ENCODE data around the gene HSPA8. TPM values are rescaled to one million over a fixed set of nuclear protein-coding genes. Genes with fewer than 3 reads are reported as not detected.

Gene HSPA8
- total and polyA plus RNA-seq, 10 of the 15 experiments (the other 5 are each of a cell fraction or from before 2014, with no cell fraction given): 1,190 to 3,205 (median 2,045) TPM

GRCh38 chr11:123047266-123047946 is 14.5 kb downstream of the HSPA8 start:
- Histone ChIP-seq H2AFZ (ENCODE audit: control insufficient read depth, low read depth, low read length) (no peak overlapping the region), H3K36me3 (ENCODE audit: control insufficient read depth in 2 of 2, insufficient read depth in 2 of 2, low read length in 1 of 2) (no peaks in the 10 kb centered on the region), H3K27ac (ENCODE audit: control insufficient read depth, insufficient read depth) (no peak overlapping the region), H3K9me3 (replicated peaks; ENCODE audit: control insufficient read depth, insufficient read depth, low read length) (no peaks in the 10 kb centered on the region), H3K9ac (ENCODE audit: control insufficient read depth, insufficient read depth, low read length) (no peak overlapping the region), H3K27me3 (replicated peaks in 1 of 2; ENCODE audit: control insufficient read depth in 2 of 2, insufficient read depth in 2 of 2, low read length in 1 of 2) (no peaks in the 10 kb centered on the region), H3K79me2 (ENCODE audit: control insufficient read depth, insufficient read depth, low read length) (no peaks in the 10 kb centered on the region), H4K20me1 (ENCODE audit: control insufficient read depth, insufficient read depth) (no peaks in the 10 kb centered on the region), H3K4me1 (ENCODE audit: control insufficient read depth, insufficient read depth, low read length) (no peaks in the 10 kb centered on the region), H3K4me2 (ENCODE audit: control insufficient read depth, insufficient read depth) (no peak overlapping the region), H3K4me3 (no peak overlapping the region)
- DNase-seq (ENCODE audit: low read depth, low spot score) (no peak), ATAC-seq (no peak), FAIRE-seq (no peak)
- SMC1A ChIA-PET (ENCODE audit: uncharacterized antibody, unreplicated experiment): interaction anchor here (0.8 to 2.3 kb wide), 8 partner anchors 10 to 361 kb away, joined by 3 to 12 read pairs (median 4); no protein-coding TSS in a partner anchor
- CTCF ChIA-PET: interaction anchor here (1.1 to 3.7 kb wide), 7 partner anchors 8 to 193 kb away, joined by 3 to 14 read pairs (median 5); no protein-coding TSS in a partner anchor
- no peak for TF ChIP-seq CBFB (IDR thresholded peaks at IDR 0.05; ENCODE audit: low read depth)
- TF ChIP-seq CREB1 (IDR thresholded peaks at IDR 0.05; ENCODE audit: low read depth): no peak
- TF ChIP-seq, protein P1, sequence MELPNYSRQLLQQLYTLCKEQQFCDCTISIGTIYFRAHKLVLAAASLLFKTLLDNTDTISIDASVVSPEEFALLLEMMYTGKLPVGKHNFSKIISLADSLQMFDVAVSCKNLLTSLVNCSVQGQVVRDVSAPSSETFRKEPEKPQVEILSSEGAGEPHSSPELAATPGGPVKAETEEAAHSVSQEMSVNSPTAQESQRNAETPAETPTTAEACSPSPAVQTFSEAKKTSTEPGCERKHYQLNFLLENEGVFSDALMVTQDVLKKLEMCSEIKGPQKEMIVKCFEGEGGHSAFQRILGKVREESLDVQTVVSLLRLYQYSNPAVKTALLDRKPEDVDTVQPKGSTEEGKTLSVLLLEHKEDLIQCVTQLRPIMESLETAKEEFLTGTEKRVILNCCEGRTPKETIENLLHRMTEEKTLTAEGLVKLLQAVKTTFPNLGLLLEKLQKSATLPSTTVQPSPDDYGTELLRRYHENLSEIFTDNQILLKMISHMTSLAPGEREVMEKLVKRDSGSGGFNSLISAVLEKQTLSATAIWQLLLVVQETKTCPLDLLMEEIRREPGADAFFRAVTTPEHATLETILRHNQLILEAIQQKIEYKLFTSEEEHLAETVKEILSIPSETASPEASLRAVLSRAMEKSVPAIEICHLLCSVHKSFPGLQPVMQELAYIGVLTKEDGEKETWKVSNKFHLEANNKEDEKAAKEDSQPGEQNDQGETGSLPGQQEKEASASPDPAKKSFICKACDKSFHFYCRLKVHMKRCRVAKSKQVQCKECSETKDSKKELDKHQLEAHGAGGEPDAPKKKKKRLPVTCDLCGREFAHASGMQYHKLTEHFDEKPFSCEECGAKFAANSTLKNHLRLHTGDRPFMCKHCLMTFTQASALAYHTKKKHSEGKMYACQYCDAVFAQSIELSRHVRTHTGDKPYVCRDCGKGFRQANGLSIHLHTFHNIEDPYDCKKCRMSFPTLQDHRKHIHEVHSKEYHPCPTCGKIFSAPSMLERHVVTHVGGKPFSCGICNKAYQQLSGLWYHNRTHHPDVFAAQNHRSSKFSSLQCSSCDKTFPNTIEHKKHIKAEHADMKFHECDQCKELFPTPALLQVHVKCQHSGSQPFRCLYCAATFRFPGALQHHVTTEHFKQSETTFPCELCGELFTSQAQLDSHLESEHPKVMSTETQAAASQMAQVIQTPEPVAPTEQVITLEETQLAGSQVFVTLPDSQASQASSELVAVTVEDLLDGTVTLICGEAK (IDR thresholded peaks at IDR 0.05; ENCODE audit: borderline replicate concordance): no peak
- TF ChIP-seq MYB (IDR thresholded peaks at IDR 0.05; ENCODE audit: borderline replicate concordance, low read depth, low read length): no peak
- TF ChIP-seq TCF12 (IDR thresholded peaks at IDR 0.05; ENCODE audit: low read depth, low read length): no peak
- TF ChIP-seq CREM (IDR thresholded peaks at IDR 0.05; ENCODE audit: low read depth): no peak
- TF ChIP-seq SIX5 (IDR thresholded peaks at IDR 0.05; ENCODE audit: low read depth, low read length, severe bottlenecking): no peak
- no peak for TF ChIP-seq FOXM1 (IDR thresholded peaks at IDR 0.05; ENCODE audit: low read depth, low read length)
- TF ChIP-seq ESRRA (IDR thresholded peaks at IDR 0.05; ENCODE audit: low read length): no peak
- no peak for TF ChIP-seq BHLHE40 (IDR thresholded peaks at IDR 0.05; ENCODE audit: borderline replicate concordance in 1 of 2, low read depth in 2 of 2, low read length in 1 of 2)
- TF ChIP-seq RAD21 (IDR thresholded peaks at IDR 0.05; ENCODE audit: insufficient read depth, low read depth, low read length): no peak
- TF ChIP-seq EP300 (IDR thresholded peaks at IDR 0.05; ENCODE audit: borderline replicate concordance in 1 of 2, control insufficient read depth in 1 of 2, low read depth in 2 of 2, low read length in 2 of 2): no peak
- TF ChIP-seq DPF2 (IDR thresholded peaks at IDR 0.05): no peak
- TF ChIP-seq WRNIP1 (IDR thresholded peaks at IDR 0.05; ENCODE audit: borderline replicate concordance, low read depth, low read length): no peak
- TF ChIP-seq SPI1 (IDR thresholded peaks at IDR 0.05; ENCODE audit: borderline replicate concordance, insufficient read depth, low read depth, low read length): no peak
- TF ChIP-seq SMARCA5 (IDR thresholded peaks at IDR 0.05): no peak
- no peak for TF ChIP-seq ZNF384 (IDR thresholded peaks at IDR 0.05; ENCODE audit: borderline replicate concordance, low read depth, low read length)
- TF ChIP-seq, protein P2, sequence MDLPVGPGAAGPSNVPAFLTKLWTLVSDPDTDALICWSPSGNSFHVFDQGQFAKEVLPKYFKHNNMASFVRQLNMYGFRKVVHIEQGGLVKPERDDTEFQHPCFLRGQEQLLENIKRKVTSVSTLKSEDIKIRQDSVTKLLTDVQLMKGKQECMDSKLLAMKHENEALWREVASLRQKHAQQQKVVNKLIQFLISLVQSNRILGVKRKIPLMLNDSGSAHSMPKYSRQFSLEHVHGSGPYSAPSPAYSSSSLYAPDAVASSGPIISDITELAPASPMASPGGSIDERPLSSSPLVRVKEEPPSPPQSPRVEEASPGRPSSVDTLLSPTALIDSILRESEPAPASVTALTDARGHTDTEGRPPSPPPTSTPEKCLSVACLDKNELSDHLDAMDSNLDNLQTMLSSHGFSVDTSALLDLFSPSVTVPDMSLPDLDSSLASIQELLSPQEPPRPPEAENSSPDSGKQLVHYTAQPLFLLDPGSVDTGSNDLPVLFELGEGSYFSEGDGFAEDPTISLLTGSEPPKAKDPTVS (IDR thresholded peaks at IDR 0.05; ENCODE audit: low read depth, low read length): no peak
- no peak for TF ChIP-seq POLR2AphosphoS2 (IDR thresholded peaks at IDR 0.05; ENCODE audit: low read depth, low read length)
- BruUV-seq (replicated peaks): no TSS peak
- intact Hi-C loops (cut with micrococcal nuclease; ENCODE audit: unreplicated experiment) (no loop called here), in situ Hi-C loops (cut with MboI) (no loop called here)
- RAD21 ChIA-PET (ENCODE audit: unreplicated experiment): no interaction called here
- POLR2A ChIA-PET: no interaction called here
- WGBS (ENCODE audit: insufficient coverage, insufficient replicate concordance, low lambda C conversion rate, missing lambda C conversion rate): 59% methylated on average over 18 of the region's 18 CpGs

Measured in GM12878 (cell line).